Epidermal melanocyte (primary cell): ENCODE results near the gene PCBP4.
A peak's percentile ranks its signal among the peaks of the same experiment; 100 is the strongest.

Source experiments
- DNase-seq: peaks from one replicate; pipeline ENCODE4 v3.0.0; 2011; ENCODE audit warnings: low spot score; ENCODE audit not compliant: insufficient read length

The PCBP4 gene

DNA sequence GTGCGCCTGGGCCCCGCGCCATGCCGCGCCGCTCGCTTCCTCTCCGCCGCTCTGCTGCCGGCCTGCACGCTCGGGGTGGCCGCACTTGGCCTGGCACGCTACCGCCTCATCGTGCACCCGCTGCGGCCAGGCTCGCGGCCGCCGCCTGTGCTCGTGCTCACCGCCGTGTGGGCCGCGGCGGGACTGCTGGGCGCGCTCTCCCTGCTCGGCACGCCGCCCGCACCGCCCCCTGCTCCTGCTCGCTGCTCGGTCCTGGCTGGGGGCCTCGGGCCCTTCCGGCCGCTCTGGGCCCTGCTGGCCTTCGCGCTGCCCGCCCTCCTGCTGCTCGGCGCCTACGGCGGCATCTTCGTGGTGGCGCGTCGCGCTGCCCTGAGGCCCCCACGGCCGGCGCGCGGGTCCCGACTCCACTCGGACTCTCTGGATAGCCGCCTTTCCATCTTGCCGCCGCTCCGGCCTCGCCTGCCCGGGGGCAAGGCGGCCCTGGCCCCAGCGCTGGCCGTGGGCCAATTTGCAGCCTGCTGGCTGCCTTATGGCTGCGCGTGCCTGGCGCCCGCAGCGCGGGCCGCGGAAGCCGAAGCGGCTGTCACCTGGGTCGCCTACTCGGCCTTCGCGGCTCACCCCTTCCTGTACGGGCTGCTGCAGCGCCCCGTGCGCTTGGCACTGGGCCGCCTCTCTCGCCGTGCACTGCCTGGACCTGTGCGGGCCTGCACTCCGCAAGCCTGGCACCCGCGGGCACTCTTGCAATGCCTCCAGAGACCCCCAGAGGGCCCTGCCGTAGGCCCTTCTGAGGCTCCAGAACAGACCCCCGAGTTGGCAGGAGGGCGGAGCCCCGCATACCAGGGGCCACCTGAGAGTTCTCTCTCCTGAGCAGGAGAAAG, 11.1 kb downstream of the PCBP4 start:
- peak; percentile 66 for DNase-seq

GRCh38 chr3:51955175-51955892, 11.9 kb downstream of the PCBP4 start, which contains the start of gene GPR62:
TSS of gene GPR62 (plus strand) at chr3:51955381. CDS start at chr3:51955653, 272 bp downstream.
- no peak for DNase-seq

DNA sequence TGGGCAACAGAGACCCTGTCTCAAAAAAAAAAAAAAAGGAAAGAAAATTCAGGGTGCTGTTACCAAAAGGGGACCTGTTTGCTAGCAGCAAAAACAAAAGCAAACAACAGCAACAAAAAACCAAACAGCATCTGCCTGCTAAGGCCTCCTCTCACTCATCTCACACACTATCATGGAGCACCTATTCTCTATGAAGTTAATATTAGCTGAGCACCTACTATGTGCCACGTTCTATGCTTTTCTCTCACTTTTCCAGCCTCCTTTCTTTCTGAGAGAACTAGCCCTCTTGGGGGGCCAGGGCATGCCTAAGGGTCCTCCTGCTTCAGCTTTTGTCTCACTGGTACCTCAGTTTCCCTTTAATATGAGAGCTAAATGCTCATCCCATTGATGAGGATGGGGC, 12.5 kb downstream of the PCBP4 start:
- DNase-seq: no peak

DNA sequence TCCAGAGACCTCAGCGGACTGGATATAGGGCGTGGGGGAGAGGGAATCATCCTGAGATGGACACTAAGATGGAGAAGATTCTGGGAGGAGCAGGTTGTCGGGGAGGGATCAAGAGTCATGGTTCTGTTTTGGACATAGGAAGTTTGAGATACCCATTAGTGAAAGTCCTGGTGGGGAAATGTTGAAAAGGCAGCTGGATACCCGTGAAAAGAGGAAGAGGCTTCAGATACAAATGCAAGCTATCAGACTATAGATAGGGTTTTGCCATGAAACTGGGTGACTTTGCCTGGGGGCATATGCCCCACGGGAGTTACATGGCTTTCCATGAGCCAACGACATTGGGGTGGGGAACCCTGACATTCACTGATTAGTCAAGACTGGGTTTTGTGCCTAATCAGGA, 13.1 kb downstream of the PCBP4 start:
- DNase-seq: no peak

DNA sequence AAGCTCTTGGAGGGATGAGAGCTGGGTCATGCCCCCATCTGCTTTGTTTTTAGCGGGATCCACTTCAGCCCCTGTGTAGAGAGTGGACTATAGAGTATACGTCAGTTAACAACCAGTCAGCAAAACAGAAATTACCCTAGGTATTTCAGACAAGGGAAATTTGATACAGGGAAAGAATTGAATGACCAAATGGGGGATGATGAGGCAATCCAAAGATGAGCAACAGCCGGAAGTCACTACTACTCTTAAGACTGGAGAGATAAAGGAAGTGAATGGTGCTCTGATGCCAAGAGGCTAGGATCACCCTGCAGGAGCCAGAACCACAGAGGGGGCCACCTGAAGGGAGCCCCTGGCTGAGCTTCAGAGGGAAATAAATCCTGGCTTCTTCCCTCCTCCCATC, 13.8 kb downstream of the PCBP4 start:
- DNase-seq: no peak

DNA sequence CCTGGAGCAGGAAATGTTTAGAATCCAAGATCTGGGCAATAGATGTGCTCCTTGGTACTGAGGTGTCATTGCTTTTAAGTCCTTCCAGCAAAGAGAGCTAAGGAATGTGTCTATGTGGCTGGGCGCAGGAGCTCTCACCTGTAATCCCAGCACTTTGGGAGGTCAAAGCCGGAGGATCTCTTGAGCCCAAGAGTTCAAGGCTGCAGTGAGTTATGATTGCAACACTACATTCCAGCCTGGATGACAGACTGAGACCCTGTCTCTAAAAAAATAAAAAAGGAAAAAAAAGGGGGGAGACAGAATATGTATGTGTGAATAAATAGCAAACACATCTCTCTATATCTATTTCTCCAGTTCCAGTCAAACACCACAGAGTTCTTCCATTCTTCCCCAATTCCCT, 16.4 kb downstream of the PCBP4 start:
- DNase-seq: no peak

DNA sequence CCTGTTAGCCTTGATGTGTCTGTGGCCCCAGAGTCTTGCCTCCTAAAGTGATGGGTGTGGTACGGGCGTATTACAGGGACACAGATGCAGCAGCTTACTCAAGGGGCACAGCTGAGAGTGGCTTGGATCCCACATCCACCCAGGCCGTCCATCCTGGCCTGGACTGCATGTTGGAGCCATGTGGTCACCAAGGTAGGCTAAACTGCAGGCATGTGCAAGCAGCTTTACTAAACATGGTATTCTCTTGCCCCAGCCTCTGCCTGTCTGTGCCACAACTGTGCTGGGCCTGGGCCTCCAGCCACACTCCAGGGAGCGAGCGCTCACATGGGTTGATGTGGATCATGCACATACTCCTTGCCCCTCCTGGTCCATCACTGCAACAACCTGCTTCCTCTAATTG, 18.1 kb downstream of the PCBP4 start:
- DNase-seq: no peak

DNA sequence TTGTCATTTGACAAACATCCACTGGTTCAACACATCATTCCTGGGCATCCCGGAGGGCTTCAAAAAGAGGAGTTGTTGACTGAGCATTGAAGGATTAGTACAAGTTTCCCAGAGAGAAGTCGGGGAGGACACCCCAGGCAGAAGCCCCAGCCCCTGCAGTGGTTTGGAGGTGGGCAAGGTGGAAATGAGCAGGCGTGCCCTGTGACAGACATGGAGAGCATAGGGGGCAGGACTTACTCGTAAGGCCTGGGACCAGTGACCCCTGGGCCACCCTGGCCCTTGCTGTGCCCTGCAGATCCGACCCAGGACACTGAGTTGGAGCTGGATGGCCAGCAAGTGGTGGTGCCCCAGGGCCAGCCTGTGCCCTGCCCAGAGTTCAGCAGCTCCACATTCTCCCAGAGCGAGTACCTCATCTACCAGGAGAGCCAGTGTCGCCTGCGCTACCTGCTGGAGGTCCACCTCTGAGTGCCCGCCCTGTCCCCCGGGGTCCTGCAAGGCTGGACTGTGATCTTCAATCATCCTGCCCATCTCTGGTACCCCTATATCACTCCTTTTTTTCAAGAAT, 19.2 kb downstream of the PCBP4 start:
- no peak for DNase-seq

DNA sequence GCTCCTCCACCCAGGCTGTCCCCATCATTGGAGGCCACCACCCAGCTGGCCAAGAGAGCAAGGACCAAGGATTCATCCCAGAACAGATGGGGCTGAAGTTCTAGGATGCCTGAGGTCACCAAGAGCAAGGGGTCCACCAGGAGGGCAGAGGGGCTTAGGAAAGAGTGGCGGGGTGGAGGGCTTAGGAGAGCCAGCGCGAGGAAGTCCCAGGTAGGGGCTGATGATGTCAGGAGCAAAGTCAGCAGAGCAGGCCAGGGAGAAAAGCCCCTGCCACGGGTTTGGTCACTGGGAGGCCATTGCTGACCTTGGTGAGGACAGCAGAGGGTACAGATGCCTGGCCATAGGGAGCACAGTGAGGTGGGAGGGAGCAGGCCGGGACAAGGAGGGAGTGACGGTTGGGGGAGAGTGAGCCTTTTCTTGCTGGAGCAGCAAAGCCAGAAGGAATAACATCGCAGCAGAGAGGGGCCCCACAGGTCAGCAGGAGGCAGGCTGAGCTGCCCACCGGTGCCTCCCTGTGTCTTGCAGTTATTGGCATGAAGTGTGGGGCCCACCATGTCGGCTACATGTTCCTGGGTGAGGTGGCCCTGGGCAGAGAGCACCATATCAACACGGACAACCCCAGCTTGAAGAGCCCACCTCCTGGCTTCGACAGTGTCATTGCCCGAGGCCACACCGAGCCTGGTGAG, 19.9 kb downstream of the PCBP4 start:
- no peak for DNase-seq

DNA sequence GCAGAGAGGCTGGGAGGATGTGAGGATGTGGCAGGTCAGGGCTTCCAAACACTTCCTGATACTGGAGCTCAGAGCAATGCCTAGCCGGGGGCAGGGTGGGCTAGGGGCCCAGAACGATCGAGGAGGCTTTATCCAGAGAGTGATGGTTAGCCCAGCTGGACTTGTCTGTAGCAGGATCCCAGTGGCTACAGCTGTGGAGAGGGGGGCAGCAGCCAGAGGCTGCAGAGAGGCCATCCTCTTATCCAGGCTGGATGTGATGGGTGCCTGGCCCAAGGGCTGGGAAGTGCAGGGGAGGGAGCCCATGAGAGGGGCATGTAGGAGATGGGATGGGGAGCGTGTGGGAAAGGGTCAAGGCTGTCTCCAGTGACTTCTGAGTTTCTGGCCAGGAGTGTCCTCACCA, 20.5 kb downstream of the PCBP4 start:
- DNase-seq: no peak

DNA sequence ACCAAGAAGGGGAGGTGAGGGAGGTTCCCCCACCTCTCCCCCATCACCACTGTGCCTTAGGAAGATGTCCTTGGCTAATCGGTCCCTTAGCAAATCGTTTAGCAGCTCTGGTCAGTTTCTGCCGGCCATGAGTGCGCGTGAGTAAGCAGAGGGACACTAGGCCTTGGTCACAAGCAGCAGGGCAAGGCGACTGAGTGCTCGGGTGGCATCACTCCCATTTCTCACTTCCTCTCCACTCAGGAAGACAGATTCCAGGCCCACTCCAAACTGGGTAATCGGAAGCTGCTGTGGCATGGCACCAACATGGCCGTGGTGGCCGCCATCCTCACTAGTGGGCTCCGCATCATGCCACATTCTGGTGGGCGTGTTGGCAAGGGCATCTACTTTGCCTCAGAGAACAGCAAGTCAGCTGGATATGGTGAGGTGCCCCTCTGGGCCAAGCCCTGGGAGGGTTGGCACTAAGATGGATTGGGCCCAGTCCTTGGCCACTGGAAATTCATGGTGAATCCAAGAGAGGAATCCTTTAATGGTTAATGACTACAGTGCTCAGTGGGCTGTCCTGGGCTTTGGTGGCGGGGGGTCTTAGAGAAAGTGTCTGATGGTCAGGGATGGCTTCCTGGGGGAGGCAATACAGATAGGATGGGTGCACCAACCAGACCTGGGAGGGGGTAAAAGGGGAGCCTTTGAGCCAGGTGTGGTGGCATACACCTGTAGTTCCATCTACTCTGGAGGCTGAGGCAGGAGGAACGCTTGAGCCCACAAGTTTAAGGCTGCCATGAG, 21.1 kb downstream of the PCBP4 start:
- DNase-seq: no peak

DNA sequence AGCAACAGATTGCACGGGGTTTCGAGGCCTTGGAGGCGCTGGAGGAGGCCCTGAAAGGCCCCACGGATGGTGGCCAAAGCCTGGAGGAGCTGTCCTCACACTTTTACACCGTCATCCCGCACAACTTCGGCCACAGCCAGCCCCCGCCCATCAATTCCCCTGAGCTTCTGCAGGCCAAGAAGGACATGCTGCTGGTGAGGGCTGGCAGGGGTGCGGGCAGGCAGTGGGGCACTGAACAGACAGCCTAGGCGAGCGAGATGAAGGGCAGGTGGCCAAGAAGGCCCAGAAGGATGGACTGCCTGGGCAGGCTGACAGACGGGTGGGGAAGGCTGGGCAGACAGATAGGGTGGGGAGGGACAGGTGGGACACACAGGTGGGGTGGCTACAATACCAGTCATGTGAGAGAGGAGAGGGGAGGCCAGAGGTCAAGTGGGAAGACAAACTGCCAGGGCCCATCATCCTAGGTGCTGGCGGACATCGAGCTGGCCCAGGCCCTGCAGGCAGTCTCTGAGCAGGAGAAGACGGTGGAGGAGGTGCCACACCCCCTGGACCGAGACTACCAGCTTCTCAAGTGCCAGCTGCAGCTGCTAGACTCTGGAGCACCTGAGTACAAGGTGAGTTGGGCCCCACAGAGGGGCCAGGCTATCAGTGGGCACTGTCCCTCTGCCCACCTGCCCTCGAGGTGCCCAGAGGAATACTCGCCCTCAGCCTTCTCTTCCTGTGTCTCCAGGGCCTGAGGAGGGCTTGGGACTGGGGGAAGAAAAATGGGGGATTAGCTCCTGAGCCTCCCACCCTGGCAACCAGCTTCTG, 22.0 kb downstream of the PCBP4 start:
- no peak for DNase-seq

GRCh38 chr3:51944451-51945021, 22.7 kb downstream of the PCBP4 start:
- DNase-seq: no peak

DNA sequence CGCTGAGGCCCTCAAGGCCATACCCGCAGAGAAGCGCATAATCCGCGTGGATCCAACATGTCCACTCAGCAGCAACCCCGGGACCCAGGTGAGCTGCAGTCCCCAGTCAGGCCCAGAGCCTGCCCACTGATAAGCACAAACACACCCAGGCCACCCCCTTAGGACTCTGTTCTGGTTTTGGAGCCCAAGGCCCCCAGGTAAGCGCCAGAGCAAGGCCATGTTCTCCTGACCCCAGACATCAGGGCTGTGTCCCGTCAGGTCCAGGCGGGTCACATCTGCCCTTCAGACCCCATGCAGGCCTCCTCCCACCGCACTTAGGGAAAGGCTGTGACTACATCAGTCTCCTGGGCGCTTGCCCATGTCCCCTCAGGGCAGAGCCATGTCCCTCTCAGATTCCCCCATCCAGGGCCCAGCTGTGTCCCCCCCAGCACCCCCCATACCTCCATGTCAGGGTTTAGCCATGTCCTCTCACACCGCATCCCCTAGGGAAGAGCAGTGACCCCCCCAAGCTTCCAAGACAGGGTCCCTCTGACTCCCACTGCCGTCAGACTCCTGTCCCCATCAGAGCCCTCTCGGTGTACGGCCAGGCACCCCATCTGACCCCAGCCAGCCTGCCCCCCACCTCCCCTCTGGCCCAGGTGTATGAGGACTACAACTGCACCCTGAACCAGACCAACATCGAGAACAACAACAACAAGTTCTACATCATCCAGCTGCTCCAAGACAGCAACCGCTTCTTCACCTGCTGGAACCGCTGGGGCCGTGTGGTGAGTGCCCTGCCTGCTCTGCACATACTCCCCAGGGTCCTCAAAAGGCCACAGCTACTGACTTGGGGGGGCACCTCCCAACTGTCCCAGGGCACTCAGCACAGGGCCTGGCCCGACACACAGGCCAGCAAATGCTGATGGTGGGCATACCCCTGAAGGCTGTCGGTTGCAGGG, 23.5 kb downstream of the PCBP4 start:
- DNase-seq: no peak

DNA sequence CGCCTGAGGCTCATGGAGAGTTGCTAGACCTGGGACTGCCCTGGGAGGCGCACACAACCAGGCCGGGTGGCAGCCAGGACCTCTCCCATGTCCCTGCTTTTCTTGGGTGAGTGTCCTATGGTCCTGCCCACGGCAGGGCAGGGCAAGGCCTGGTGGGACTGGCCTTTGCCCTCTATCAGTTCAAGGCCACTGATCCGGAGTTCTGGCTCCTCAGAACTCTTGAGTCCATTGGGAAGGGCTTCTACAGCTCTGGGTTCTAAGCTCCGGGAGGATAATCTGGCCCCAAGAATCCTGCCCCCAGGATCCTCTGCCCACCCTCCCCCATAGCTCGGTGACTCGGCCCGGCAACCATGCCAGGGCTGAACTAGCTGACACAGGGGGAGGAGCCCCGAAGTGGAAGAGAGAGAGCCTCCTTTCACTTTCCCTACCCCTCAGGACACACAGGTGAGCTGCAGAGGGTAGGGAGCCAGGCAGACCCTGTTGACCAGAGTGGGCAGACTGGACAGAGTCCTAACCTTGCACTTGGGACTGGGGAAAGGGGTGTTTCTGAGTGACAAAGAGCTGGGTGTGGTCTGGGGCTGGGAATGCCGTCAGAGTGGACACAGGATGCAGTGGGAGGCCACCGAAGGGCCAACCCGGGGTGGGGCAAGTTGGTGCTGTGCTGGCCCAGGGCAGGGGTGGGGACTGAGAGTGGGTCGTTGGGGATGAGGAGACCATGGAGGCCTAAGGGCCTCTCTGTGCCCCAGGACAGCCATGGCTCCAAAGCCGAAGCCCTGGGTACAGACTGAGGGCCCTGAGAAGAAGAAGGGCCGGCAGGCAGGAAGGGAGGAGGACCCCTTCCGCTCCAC, 24.4 kb downstream of the PCBP4 start:
- no peak for DNase-seq

DNA sequence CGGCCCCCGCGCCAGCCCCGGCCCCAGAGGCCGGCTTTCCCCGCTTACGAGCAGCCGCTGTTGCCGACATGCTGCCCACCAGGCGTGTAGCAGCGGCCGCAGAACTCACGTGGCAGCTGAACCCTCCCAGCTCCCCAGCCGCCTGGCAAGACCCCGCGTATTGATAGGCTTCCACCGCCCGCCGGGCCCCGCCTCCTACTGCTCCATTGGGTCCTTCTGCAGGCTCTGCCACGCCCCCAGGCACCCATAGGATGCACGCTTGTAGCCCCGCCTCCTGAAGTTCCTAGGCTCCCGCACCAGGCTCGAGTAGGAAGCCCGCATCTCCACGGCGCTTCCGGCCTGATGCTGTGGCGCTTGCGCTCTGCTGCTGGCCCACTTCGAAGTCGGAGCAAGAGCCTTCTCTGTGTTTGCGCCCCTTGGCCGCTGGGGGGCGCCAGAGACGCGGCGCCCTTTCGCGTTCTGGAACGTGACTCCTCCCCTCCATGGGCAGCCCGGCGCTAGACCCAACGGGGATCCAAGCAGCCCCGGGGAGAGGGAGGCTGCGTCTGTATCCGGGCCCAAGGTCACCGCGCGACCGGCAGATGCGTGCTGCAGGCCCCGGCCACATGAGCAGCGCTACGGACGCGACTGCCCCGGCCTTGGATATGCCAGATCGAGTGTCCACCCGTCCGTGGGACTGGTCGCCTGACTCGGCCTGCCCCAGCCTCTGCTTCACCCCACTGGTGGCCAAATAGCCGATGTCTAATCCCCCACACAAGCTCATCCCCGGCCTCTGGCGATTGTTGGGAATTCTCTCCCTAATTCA, 25.3 kb downstream of the PCBP4 start, which contains the start of the genes PARP3 and RRP9:
PARP3 (plus strand) TSS at position 566 of the 805 bp plus-strand sequence. CDS start 993 bp downstream, outside the sequence.
RRP9 (minus strand) TSS at position 107 of the 805 bp plus-strand sequence; CDS start at position 70, 37 bp downstream.
- peak; percentile 99 for DNase-seq

- DNase-seq: no peak
Observed at GRCh38 chr3:51941463-51941797, 25.8 kb downstream of the PCBP4 start.
